HEK293T (cell line): ENCODE data around the gene ASB3.

ENCODE experiments used
- CTCF ChIA-PET: fragments of 350-600 bp; formaldehyde crosslinking; extraction: SDS; loops from one replicate; lab custom pipeline; 2021; ENCODE audit warnings: antibody characterized with exemption, inconsistent platforms; lab: Yijun Ruan, JAX
- POLR2A ChIA-PET: fragments of 350-600 bp; formaldehyde crosslinking; extraction: SDS; loops from one replicate; lab custom pipeline; 2020; ENCODE audit warnings: antibody characterized with exemption, inconsistent platforms; lab: Yijun Ruan, JAX
- DNase-seq: peaks from one replicate; pipeline ENCODE4 v3.0.0; 2012; ENCODE audit warnings: mixed read lengths; ENCODE audit errors: extremely low spot score
- ARNT ChIP-seq: fragments of 450-650 bp; IDR thresholded peaks from 2 replicates; pipeline ENCODE4 v1.6.1; 2017; ENCODE audit warnings: mild to moderate bottlenecking
- BHLHE40 ChIP-seq: fragments of 450-650 bp; IDR thresholded peaks from 2 replicates; pipeline ENCODE4 v1.6.1; 2016; ENCODE audit warnings: mild to moderate bottlenecking, moderate library complexity, borderline replicate concordance
- CTBP1 ChIP-seq: fragments of 450-650 bp; IDR thresholded peaks from 2 replicates; pipeline ENCODE4 v1.6.1; 2016; ENCODE audit warnings: borderline replicate concordance
- ELF4 ChIP-seq: fragments of 450-650 bp; IDR thresholded peaks from 2 replicates; pipeline ENCODE4 v1.6.1; 2017; ENCODE audit warnings: antibody characterized with exemption
- FOXA1 ChIP-seq: fragments of 450-650 bp; IDR thresholded peaks from 2 replicates; pipeline ENCODE4 v1.6.1; 2016; ENCODE audit warnings: mild to moderate bottlenecking
- FOXK2 ChIP-seq: fragments of 450-650 bp; IDR thresholded peaks from 2 replicates; pipeline ENCODE4 v1.6.1; 2016; ENCODE audit warnings: mild to moderate bottlenecking
- FOXM1 ChIP-seq: fragments of 450-650 bp; IDR thresholded peaks from 2 replicates; pipeline ENCODE4 v1.6.1; 2017; ENCODE audit warnings: mild to moderate bottlenecking, borderline replicate concordance
- HDGF ChIP-seq: fragments of 450-650 bp; IDR thresholded peaks from 2 replicates; pipeline ENCODE4 v1.6.1; 2017; ENCODE audit warnings: antibody characterized with exemption, borderline replicate concordance
- L3MBTL2 ChIP-seq: fragments of 450-650 bp; conservative IDR thresholded peaks from 2 replicates; pipeline ENCODE4 v1.6.1; 2016; ENCODE audit warnings: mild to moderate bottlenecking
- LEF1 ChIP-seq: fragments of 450-650 bp; IDR thresholded peaks from 2 replicates; pipeline ENCODE4 v1.6.1; 2017; ENCODE audit warnings: mild to moderate bottlenecking, borderline replicate concordance
- NFRKB ChIP-seq: fragments of 450-650 bp; IDR thresholded peaks from 2 replicates; pipeline ENCODE4 v1.6.1; 2016; ENCODE audit warnings: mild to moderate bottlenecking, moderate library complexity
- SP1 ChIP-seq: fragments of 450-650 bp; IDR thresholded peaks from 2 replicates; pipeline ENCODE4 v1.6.1; 2017
- SUZ12 ChIP-seq: fragments of 450-650 bp; IDR thresholded peaks from 2 replicates; pipeline ENCODE4 v1.6.1; 2016; ENCODE audit warnings: mild to moderate bottlenecking
- TARDBP ChIP-seq: fragments of 450-650 bp; IDR thresholded peaks from 2 replicates; pipeline ENCODE4 v1.6.1; 2016
- ZNF384 ChIP-seq: fragments of 450-650 bp; IDR thresholded peaks from 2 replicates; pipeline ENCODE4 v1.6.1; 2016
- TF ChIP-seq, protein P1 (sequence below): fragments of 450-650 bp; IDR thresholded peaks from 2 replicates; pipeline ENCODE4 v1.6.1; 2016

The ASB3 gene

GRCh38 chr2:53635694-53636093 is 151.1 kb downstream of the ASB3 start:
- no peak for TF ChIP-seq SUZ12
- CTCF ChIA-PET: no interaction called here
- no peak for DNase-seq
- POLR2A ChIA-PET: no interaction called here

GRCh38 chr2:53633441-53633840 is 153.3 kb downstream of the ASB3 start:
- no peak for DNase-seq
- ChIA-PET CTCF (no interaction called here), POLR2A (no interaction called here)
- TF ChIP-seq LEF1: no peak

DNA sequence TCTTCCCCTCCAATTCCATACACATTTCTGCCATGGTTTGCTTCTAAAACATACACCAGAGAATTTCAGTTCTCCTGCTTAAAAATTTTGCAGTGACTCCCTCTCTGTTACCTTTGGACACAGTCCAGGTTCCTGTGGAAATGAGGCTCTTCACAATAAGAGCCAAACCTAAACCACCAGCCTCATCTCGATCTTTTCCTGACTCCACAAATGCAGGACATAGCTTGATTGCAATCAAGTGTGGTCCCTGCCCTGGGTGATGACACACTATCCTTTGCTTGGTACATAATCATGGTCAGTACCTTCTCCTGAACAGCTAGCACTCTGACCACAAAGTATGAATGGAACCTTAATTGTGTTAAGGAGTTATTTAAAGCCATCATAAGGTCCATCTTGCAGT is 154.0 kb downstream of the ASB3 start:
- DNase-seq: no peak
- TF ChIP-seq BHLHE40: no peak
- no peak for TF ChIP-seq ZNF384
- TF ChIP-seq HDGF: no peak
- TF ChIP-seq L3MBTL2: no peak
- TF ChIP-seq FOXA1: no peak
- TF ChIP-seq, protein P1, sequence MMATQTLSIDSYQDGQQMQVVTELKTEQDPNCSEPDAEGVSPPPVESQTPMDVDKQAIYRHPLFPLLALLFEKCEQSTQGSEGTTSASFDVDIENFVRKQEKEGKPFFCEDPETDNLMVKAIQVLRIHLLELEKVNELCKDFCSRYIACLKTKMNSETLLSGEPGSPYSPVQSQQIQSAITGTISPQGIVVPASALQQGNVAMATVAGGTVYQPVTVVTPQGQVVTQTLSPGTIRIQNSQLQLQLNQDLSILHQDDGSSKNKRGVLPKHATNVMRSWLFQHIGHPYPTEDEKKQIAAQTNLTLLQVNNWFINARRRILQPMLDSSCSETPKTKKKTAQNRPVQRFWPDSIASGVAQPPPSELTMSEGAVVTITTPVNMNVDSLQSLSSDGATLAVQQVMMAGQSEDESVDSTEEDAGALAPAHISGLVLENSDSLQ: no peak
- TF ChIP-seq TARDBP: no peak
- TF ChIP-seq FOXK2: no peak
- no peak for TF ChIP-seq SP1
- no peak for TF ChIP-seq LEF1
- ChIA-PET CTCF (no interaction called here), POLR2A (no interaction called here)

GRCh38 chr2:53632126-53632460 is 154.7 kb downstream of the ASB3 start:
- POLR2A ChIA-PET: no interaction called here
- no peak for DNase-seq
- CTCF ChIA-PET: no interaction called here
- TF ChIP-seq LEF1 (no peak), SUZ12 (no peak), BHLHE40 (no peak), ZNF384 (no peak), SP1 (no peak), HDGF (no peak), NFRKB (no peak), L3MBTL2 (no peak), TARDBP (no peak), ARNT (no peak)
- TF ChIP-seq, protein P1: no peak

DNA sequence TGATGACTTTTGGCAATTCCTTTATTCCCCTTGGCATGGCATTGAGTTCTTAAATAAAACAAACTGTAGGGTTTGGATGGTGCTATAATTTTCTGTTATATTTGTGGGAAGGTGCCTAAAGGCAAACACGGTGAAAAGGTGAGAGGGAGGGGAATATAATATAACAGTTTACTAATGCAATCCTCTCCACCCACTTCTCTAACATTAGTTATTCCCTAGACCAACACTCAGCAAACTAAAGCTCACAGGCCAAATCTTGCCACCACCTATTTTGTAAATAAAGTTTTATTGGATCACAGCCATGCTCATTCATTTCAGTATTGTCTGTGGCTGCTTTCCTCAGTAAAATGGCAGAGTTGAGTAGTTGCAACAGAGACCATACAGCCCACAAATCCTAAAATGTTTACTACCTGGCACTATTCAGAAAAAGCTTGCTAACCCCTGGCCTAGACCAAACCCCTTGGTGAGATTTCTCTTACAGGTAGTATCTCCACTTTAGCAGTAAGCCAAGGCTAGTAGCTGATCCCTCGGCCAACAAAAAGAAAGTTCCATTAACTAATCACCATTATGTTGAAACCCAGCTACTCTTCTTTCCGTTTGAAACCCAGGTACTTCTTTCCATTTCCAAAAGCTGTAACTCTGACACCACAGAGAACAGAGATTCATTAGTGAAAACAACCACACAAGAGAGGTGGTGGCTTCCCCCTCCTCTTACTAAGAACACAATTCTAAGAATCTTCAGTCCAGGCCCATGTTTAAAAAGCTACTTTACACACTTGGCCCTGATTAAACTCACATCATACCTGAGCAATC is 155.2 kb downstream of the ASB3 start:
- TF ChIP-seq SUZ12 (no peak), ELF4 (no peak), NFRKB (no peak), SP1 (no peak), FOXM1 (no peak), ARNT (no peak)
- TF ChIP-seq, protein P1: no peak
- ChIA-PET CTCF (no interaction called here), POLR2A (no interaction called here)
- no peak for DNase-seq

DNA sequence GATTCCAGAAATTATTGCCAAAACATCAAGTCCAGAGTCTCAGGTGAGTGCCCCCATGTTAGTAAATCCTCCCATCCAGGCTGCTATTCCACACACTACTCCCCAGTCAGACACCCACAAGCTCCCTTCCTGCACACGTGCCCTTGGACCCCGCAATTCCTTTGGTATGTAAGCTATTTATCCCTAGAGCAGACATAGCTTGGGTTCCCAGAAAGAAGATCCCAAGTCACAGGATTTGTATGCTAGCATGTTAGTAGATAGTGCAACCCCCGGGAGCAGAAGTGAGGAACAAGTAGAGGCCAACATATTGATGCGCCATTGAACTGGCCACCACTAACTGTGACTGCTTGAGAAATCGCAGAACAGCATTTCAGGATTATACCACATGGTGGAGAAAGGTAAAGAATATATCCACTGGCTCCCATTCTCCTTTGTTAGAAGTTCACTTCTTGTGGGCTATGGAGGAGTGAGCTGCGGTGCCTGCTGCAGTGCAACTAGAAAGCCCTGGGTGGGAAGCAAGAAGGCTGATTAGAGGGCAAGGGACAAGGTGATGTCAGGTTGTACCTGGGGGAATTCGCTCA is 156.6 kb downstream of the ASB3 start:
- DNase-seq: no peak
- ChIA-PET POLR2A (no interaction called here), CTCF (no interaction called here)

DNA sequence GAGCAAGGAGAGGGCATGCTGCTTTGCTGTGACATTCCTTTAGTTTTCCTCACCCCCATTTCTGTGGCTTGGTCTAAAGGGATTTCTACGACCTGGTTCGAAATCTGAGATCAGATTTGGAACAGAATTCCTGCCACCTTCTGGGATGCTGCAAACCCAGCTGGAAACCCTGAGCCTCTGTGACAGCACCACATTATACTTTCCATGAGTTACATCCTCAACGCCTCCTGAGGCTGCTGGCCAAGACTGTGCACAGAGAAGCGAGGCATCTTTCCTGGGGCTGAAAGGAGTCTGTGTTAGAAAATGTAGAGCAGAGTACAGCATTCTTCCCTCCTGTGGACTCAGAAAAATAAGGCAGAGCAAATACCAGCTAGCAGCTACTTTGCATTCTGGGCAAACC is 157.3 kb downstream of the ASB3 start:
- no peak for TF ChIP-seq ZNF384
- TF ChIP-seq CTBP1: no peak
- no peak for TF ChIP-seq SUZ12
- no peak for DNase-seq
- POLR2A ChIA-PET: no interaction called here
- CTCF ChIA-PET: interaction anchor here (0.6 kb wide), 1 partner anchor 178 kb away, joined by 5 read pairs; no protein-coding TSS in a partner anchor

More for the DNA sequence above, 156.6 kb downstream of the ASB3 start:
- TF ChIP-seq, protein P1: no peak
- no peak for TF ChIP-seq ARNT
